HepG2 (cell line): ENCODE measurements around the gene FXYD4. TPM values are rescaled to one million over a fixed set of nuclear protein-coding genes. Genes with fewer than 3 reads are reported as not detected.
A peak's percentile ranks its signal among the peaks of the same experiment; 100 is the strongest.

ENCODE experiments used
- FOXP1 ChIP-seq, 2 experiments: fragments of 450-650 bp in 1 of 2; IDR thresholded peaks; 2 replicates each; pipeline ENCODE4 v1.6.1; 2017 to 2018; ENCODE audit warnings: antibody characterized with exemption in 1 of 2
- ISL2 ChIP-seq: sonication (generic); formaldehyde crosslinking; IDR thresholded peaks from 2 replicates; pipeline ENCODE4 v1.5.0; 2020; ENCODE audit warnings: missing genetic modification reagents
- MXI1 ChIP-seq: IDR thresholded peaks from 3 replicates; pipeline ENCODE4 v1.6.1; 2012; ENCODE audit warnings: low read depth, low read length, inconsistent platforms, borderline replicate concordance
- RFXAP ChIP-seq: sonication (generic); formaldehyde crosslinking; IDR thresholded peaks from 2 replicates; pipeline ENCODE4 v1.4.0; 2020; ENCODE audit warnings: missing genetic modification reagents, borderline replicate concordance
- SAP130 ChIP-seq: IDR thresholded peaks from 2 replicates; pipeline ENCODE4 v1.6.1; 2016; ENCODE audit warnings: low read depth
- SMC3 ChIP-seq: IDR thresholded peaks from 2 replicates; pipeline ENCODE4 v1.6.1; 2011; ENCODE audit warnings: low read length, improper control_type of control experiment
- UBTF ChIP-seq: sonication (generic); formaldehyde crosslinking; IDR thresholded peaks from 2 replicates; pipeline ENCODE4 v1.4.0; 2020; ENCODE audit warnings: mild to moderate bottlenecking, missing genetic modification reagents
- ZBTB46 ChIP-seq: sonication (generic); formaldehyde crosslinking; IDR thresholded peaks from 2 replicates; pipeline ENCODE4 v1.4.0; 2020; ENCODE audit warnings: mild to moderate bottlenecking, missing genetic modification reagents, borderline replicate concordance
- ZBTB7B ChIP-seq: sonication (generic); formaldehyde crosslinking; IDR thresholded peaks from 2 replicates; pipeline ENCODE4 v1.4.0; 2020; ENCODE audit warnings: missing genetic modification reagents
- ZHX1 ChIP-seq: sonication (generic); formaldehyde crosslinking; IDR thresholded peaks from 2 replicates; pipeline ENCODE4 v1.8.1; 2022; ENCODE audit warnings: low read depth, mild to moderate bottlenecking, missing genetic modification reagents
- ZNF788 ChIP-seq: sonication (generic); formaldehyde crosslinking; IDR thresholded peaks from 2 replicates; pipeline ENCODE4 v1.5.0; 2020; ENCODE audit warnings: mild to moderate bottlenecking, missing genetic modification reagents, borderline replicate concordance
- polyA plus RNA-seq, 8 experiments: library from polyadenylated mRNA; depleted of rRNA in 3 of 8; stranded (reverse) in 7 of 8; unstranded in 1 of 8; fragments of >200 nt; fragmentation: Illumina TruSeq in 4 of 8; extraction: Trizol in 4 of 8; gene quantifications; 2 replicates each; pipeline versions ENCODE4 v1.2.1 to v1.2.3, GENCODE V29; 2011 to 2016; ENCODE audit warnings: low read depth in 4 of 8, missing spikeins in 1 of 8, mixed read lengths in 1 of 8; ENCODE audit not compliant: insufficient read depth in 1 of 8
- total RNA-seq, 5 experiments: library from RNA; depleted of rRNA; stranded (reverse); fragments of >200 nt; fragmentation: Illumina TruSeq; extraction: Trizol; gene quantifications; 2 replicates each; pipeline ENCODE4 v1.2.3, GENCODE V29; 2016; ENCODE audit warnings: low read depth in 1 of 5
- TF ChIP-seq, protein P1 (sequence below): sonication (generic); formaldehyde crosslinking; IDR thresholded peaks from 2 replicates; pipeline ENCODE4 v1.4.0; 2020; ENCODE audit warnings: missing genetic modification reagents
- TF ChIP-seq, protein P2 (sequence below): IDR thresholded peaks from 2 replicates; pipeline ENCODE4 v1.6.1; 2016; ENCODE audit warnings: mild to moderate bottlenecking
- TF ChIP-seq, protein P3 (sequence below): IDR thresholded peaks from 2 replicates; pipeline ENCODE4 v1.6.1; 2016; ENCODE audit warnings: low read depth

Gene FXYD4
- total and polyA plus RNA-seq, 2 of the 13 experiments (the other 11 are each of a cell fraction or from before 2014, with no cell fraction given), result not detected

DNA sequence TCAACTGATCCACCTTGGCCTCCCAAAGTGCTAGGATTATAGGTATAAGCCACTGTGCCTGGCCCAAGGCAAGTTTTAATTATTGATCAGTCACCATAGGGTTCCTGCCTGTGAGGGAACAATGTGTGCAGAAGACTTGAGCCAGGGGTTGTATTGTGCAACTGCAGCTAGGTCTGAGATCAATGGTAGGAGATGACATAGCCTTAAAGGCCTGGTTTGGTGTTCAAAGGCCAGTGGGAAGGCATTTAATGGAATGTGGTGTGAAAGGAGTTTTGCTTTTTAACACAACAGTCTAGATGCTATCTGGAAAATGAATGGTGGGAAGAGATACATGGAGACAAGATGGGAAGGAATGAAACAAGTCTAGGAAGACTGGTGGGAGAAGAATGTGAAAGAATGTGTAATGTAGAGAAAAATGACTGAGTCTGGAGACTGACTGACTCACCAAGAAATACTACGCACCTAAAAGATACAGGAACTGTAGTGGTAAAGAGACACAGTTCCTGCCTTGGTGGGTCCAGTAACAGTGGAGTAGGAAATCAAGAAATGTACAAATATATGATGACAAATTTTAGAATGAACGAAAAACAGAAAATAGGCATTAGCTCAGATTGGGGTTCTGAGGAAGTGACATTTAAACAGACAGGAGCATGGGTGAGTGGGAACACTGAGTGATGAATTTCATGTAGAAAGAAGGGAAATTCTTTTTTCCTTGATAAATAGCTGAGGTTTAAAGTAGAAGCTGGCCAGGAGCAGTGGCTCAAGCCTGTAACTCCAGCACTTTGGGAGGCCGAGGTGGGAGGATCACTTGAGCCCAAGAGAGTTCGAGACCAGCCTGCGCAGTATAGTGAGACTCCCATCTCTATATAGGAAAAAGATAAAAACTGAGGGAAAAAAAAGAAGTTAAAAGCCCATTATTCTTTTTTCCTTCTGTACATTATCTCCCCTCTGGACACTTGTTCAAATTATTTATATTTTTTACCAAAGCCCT lies 28.2 kb downstream of the FXYD4 start (continued):
- no peak for TF ChIP-seq ZBTB46
- peak; percentile 43; the same call in 1 of the 2 replicates for TF ChIP-seq UBTF
- 0 out of 2 replicates have a peak, but pooled peaks have one; percentile 30 for TF ChIP-seq ZHX1
- no peak for TF ChIP-seq FOXP1 (IDR thresholded peaks at IDR 0.05)
- peak; percentile 44; the same call in 1 of the 2 replicates for TF ChIP-seq FOXP1 (CRISPR knock-in tag; IDR thresholded peaks at IDR 0.05)
- TF ChIP-seq, protein P1, sequence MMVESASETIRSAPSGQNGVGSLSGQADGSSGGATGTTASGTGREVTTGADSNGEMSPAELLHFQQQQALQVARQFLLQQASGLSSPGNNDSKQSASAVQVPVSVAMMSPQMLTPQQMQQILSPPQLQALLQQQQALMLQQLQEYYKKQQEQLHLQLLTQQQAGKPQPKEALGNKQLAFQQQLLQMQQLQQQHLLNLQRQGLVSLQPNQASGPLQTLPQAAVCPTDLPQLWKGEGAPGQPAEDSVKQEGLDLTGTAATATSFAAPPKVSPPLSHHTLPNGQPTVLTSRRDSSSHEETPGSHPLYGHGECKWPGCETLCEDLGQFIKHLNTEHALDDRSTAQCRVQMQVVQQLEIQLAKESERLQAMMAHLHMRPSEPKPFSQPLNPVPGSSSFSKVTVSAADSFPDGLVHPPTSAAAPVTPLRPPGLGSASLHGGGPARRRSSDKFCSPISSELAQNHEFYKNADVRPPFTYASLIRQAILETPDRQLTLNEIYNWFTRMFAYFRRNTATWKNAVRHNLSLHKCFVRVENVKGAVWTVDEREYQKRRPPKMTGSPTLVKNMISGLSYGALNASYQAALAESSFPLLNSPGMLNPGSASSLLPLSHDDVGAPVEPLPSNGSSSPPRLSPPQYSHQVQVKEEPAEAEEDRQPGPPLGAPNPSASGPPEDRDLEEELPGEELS, result peak; percentile 57; the same call in 1 of the 2 replicates
- TF ChIP-seq, protein P2, sequence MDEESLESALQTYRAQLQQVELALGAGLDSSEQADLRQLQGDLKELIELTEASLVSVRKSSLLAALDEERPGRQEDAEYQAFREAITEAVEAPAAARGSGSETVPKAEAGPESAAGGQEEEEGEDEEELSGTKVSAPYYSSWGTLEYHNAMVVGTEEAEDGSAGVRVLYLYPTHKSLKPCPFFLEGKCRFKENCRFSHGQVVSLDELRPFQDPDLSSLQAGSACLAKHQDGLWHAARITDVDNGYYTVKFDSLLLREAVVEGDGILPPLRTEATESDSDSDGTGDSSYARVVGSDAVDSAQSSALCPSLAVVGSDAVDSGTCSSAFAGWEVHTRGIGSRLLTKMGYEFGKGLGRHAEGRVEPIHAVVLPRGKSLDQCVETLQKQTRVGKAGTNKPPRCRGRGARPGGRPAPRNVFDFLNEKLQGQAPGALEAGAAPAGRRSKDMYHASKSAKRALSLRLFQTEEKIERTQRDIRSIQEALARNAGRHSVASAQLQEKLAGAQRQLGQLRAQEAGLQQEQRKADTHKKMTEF (CRISPR knock-in tag), result peak; percentile 41; the same call in 1 of the 2 replicates
- TF ChIP-seq ZBTB7B, result 0 out of 2 replicates have a peak, but pooled peaks have one; percentile 42
- TF ChIP-seq, protein P3, sequence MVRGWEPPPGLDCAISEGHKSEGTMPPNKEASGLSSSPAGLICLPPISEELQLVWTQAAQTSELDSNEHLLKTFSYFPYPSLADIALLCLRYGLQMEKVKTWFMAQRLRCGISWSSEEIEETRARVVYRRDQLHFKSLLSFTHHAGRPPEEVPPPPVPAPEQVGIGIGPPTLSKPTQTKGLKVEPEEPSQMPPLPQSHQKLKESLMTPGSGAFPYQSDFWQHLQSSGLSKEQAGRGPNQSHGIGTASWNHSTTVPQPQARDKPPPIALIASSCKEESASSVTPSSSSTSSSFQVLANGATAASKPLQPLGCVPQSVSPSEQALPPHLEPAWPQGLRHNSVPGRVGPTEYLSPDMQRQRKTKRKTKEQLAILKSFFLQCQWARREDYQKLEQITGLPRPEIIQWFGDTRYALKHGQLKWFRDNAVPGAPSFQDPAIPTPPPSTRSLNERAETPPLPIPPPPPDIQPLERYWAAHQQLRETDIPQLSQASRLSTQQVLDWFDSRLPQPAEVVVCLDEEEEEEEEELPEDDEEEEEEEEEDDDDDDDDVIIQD (CRISPR knock-in tag), result 0 out of 2 replicates have a peak, but pooled peaks have one; percentile 11
- TF ChIP-seq RFXAP (CRISPR knock-in tag), result peak; percentile 56; the same call in 1 of the 2 replicates
- TF ChIP-seq ZNF788 (CRISPR knock-in tag), result no peak
- TF ChIP-seq MXI1, result peak; percentile 29; the same call in 1 of the 3 replicates
- TF ChIP-seq SAP130 (CRISPR knock-in tag), result peak; percentile 84
- peak; percentile 28; the same call in 1 of the 2 replicates for TF ChIP-seq SMC3
- no peak for TF ChIP-seq ISL2 (CRISPR knock-in tag)
